B cell (primary cell): Measurements from ENCODE around the gene ASIP. TPM values are rescaled to one million over a fixed set of nuclear protein-coding genes. Genes with fewer than 3 reads are reported as not detected.

ENCODE experiments used
- ATAC-seq: fragments of 200-7000 bp; cut with Tn5 transposase; one replicate; pipeline ENCODE4 v1.10.0; 2021; ENCODE audit warnings: low read depth, mild to moderate bottlenecking, moderate number of reproducible peaks, moderate library complexity
- CTCF ChIA-PET: fragments of 350-600 bp; sonication (Branson Sonifier 250); formaldehyde crosslinking; loops from one replicate; lab custom pipeline; 2021; ENCODE audit warnings: antibody characterized with exemption, inconsistent platforms; lab: Charles Lee
- POLR2A ChIA-PET: fragments of 350-600 bp; sonication (Branson Sonifier 250); formaldehyde crosslinking; loops from one replicate; lab custom pipeline; 2021; ENCODE audit warnings: antibody characterized with exemption; lab: Charles Lee
- DNase-seq: peaks from one replicate; pipeline ENCODE4 v3.0.0; 2013
- H2AFZ ChIP-seq: 2 replicates; pipeline ENCODE4 v1.6.1; 2012; ENCODE audit warnings: mild to moderate bottlenecking, low read depth, low read length; ENCODE audit not compliant: insufficient read depth, poor library complexity, severe bottlenecking
- H3K27ac ChIP-seq, 2 donors: 1 replicate in 1 of 2; 2 replicates in 1 of 2; pipeline ENCODE4 v1.5.1; 2012 to 2013; ENCODE audit warnings: low read length in 2 of 2, mild to moderate bottlenecking in 2 of 2, moderate library complexity in 1 of 2
- H3K27me3 ChIP-seq, 4 experiments: fragments of 200-600 bp in 1 of 4; sonication (generic) in 1 of 4; replicated peaks in 1 of 4; 1 replicate in 2 of 4; 2 replicates in 2 of 4; pipeline versions ENCODE4 v1.6.1 to v1.7.0; 2013 to 2016; ENCODE audit warnings: low read length in 3 of 4, mild to moderate bottlenecking in 2 of 4, mixed read lengths in 1 of 4, moderate library complexity in 1 of 4; ENCODE audit not compliant: insufficient read depth in 4 of 4, control insufficient read depth in 3 of 4; ENCODE audit errors: control extremely low read depth in 1 of 4
- H3K36me3 ChIP-seq, 2 experiments: replicated peaks in 1 of 2; 1 replicate in 1 of 2; 2 replicates in 1 of 2; pipeline versions ENCODE4 v1.6.1 to v1.7.1; 2013; ENCODE audit warnings: low read length in 1 of 2; ENCODE audit not compliant: insufficient read depth in 2 of 2, control insufficient read depth in 1 of 2; ENCODE audit errors: control extremely low read depth in 1 of 2, extremely low read depth in 1 of 2
- H3K4me1 ChIP-seq, 2 donors: fragments of 200-600 bp in 1 of 2; sonication (generic) in 1 of 2; 1 replicate in 1 of 2; 2 replicates in 1 of 2; pipeline versions ENCODE4 v1.5.1 to v1.6.1; 2013 to 2017; ENCODE audit warnings: low read length in 2 of 2; ENCODE audit not compliant: control insufficient read depth in 2 of 2, insufficient read depth in 2 of 2
- H3K4me2 ChIP-seq: replicated peaks from 2 replicates; pipeline ENCODE3; 2012; ENCODE audit warnings: mild to moderate bottlenecking, low read depth, low read length; ENCODE audit not compliant: poor library complexity, severe bottlenecking
- H3K4me3 ChIP-seq, 5 experiments: fragments of 200-600 bp in 1 of 5; sonication (generic) in 1 of 5; 1 replicate in 3 of 5; 2 replicates in 2 of 5; pipeline versions ENCODE4 v1.5.1 to v1.7.0; 2011 to 2016; ENCODE audit warnings: low read length in 4 of 5, mild to moderate bottlenecking in 4 of 5, low read depth in 2 of 5, control low read depth in 1 of 5, moderate library complexity in 1 of 5; ENCODE audit not compliant: insufficient read depth in 1 of 5; ENCODE audit errors: control extremely low read depth in 1 of 5, extremely low read depth in 1 of 5
- H3K79me2 ChIP-seq: fragments of 200-600 bp; sonication (generic); one replicate; pipeline ENCODE4 v1.6.0; 2016; ENCODE audit warnings: low read length; ENCODE audit not compliant: control insufficient read depth, insufficient read depth
- H3K9ac ChIP-seq: fragments of 200-600 bp; sonication (generic); 2 replicates; pipeline ENCODE4 v1.6.1; 2017; ENCODE audit warnings: mild to moderate bottlenecking, low read length, moderate library complexity
- H3K9me3 ChIP-seq, 3 donors: one replicate each; pipeline versions ENCODE4 v1.6.1 to v1.7.1; 2013; ENCODE audit warnings: low read length in 2 of 3; ENCODE audit not compliant: control insufficient read depth in 2 of 3, insufficient read depth in 1 of 3; ENCODE audit errors: control extremely low read depth in 1 of 3
- H4K20me1 ChIP-seq: 2 replicates; pipeline ENCODE4 v1.6.0; 2012; ENCODE audit warnings: mild to moderate bottlenecking, low read length; ENCODE audit not compliant: insufficient read depth, control insufficient read depth, poor library complexity, severe bottlenecking
- H3K27ac Mint-ChIP-seq: one replicate; pipeline ENCODE4 v1.8.0; 2021; ENCODE audit warnings: mixed read lengths
- H3K27me3 Mint-ChIP-seq: one replicate; pipeline ENCODE4 v1.8.0; 2021; ENCODE audit warnings: mixed read lengths
- H3K4me1 Mint-ChIP-seq: one replicate; pipeline ENCODE4 v1.8.0; 2021; ENCODE audit warnings: mixed read lengths
- H3K4me3 Mint-ChIP-seq: one replicate; pipeline ENCODE4 v1.8.0; 2021; ENCODE audit warnings: mixed read lengths
- H3K9me3 Mint-ChIP-seq: one replicate; pipeline ENCODE4 v1.8.0; 2022; ENCODE audit warnings: mixed read lengths; ENCODE audit not compliant: insufficient read depth
- CTCF ChIP-seq: fragments of 200-600 bp; IDR thresholded peaks from one replicate; pipeline ENCODE4 v1.8.0; 2022; ENCODE audit warnings: antibody characterized with exemption, mild to moderate bottlenecking
- EZH2 ChIP-seq: IDR thresholded peaks from 2 replicates; pipeline ENCODE4 v1.6.1; 2012; ENCODE audit warnings: borderline replicate concordance, low read depth, mild to moderate bottlenecking, moderate library complexity, low read length; ENCODE audit not compliant: insufficient read depth, poor library complexity, severe bottlenecking
- WGBS: methylation state at CpG from one replicate; pipeline ENCODE4 v1.1.5; 2013; ENCODE audit warnings: missing lambda C conversion rate; ENCODE audit not compliant: insufficient coverage; 5-methylcytosine and 5-hydroxymethylcytosine counted together
- intact Hi-C: fragments of 100-400 bp; cut with micrococcal nuclease; formaldehyde crosslinking; loops from one replicate; pipeline ENCODE4 v1.10.0; 2022
- polyA plus RNA-seq: library from polyadenylated mRNA; depleted of rRNA; stranded (reverse); fragments of >200 nt; gene quantifications from 2 replicates; pipeline ENCODE4 v1.2.3, GENCODE V29; 2012
- total RNA-seq, 2 donors: library from RNA; stranded (reverse); fragments of 120-200 nt in 1 of 2; gene quantifications; 1 replicate in 1 of 2; 2 replicates in 1 of 2; pipeline versions ENCODE4 v1.2.3 to v1.2.4, GENCODE V29; 2013 to 2022

ASIP gene
- total and polyA plus RNA-seq, 2 donors (not counting 1 experiment from before 2014, with no cell fraction given): 0.24 TPM; not detected in 1

GRCh38 chr20:34299556-34300255 is 58.5 kb downstream of the ASIP start:
- Histone ChIP-seq H3K27me3 (no peaks in the 10 kb centered on the region), H3K4me1 (peaks cover 4 to 18% of the 10 kb centered on the region in 2 donors), H3K79me2 (peaks cover 34% of the 10 kb centered on the region), H3K9ac (no peak overlapping the region), H3K4me2 (no peak overlapping the region), H4K20me1 (no peaks in the 10 kb centered on the region), H3K9me3 (no peaks in the 10 kb centered on the region), H3K4me3 (no peak overlapping the region), H3K36me3 (peaks cover 0 to 1% of the 10 kb centered on the region in 2 experiments), H3K27ac (no peak overlapping the region), H2AFZ (no peak overlapping the region)
- Mint-ChIP-seq H3K27ac (no peak overlapping the region), H3K4me3 (no peak overlapping the region), H3K27me3 (no peaks in the 10 kb centered on the region), H3K9me3 (no peaks in the 10 kb centered on the region), H3K4me1 (peaks cover 19% of the 10 kb centered on the region)
- intact Hi-C loops: loop anchor here (5.0 kb wide), 2 partner anchors 812 to 1243 kb away; partner anchors contain the start of gene ERGIC3
- CTCF ChIA-PET: interaction anchor here (0.5 to 1.3 kb wide), 2 partner anchors 109 to 470 kb away, joined by 3 to 7 read pairs; no protein-coding TSS in a partner anchor
- TF ChIP-seq CTCF: no peak
- no peak for TF ChIP-seq EZH2
- WGBS: 58% methylated on average over 5 of the region's 11 CpGs
- no peak for ATAC-seq
- DNase-seq: no peak
- POLR2A ChIA-PET: no interaction called here

GRCh38 chr20:34300256-34300806 is 59.1 kb downstream of the ASIP start:
- ChIA-PET POLR2A (no interaction called here), CTCF (interaction anchor here (0.5 to 1.3 kb wide), 2 partner anchors 109 to 470 kb away, joined by 3 to 7 read pairs; no protein-coding TSS in a partner anchor)
- no peak for DNase-seq
- no peak overlapping the region for H3K27ac ChIP-seq
- Mint-ChIP-seq H3K27ac (no peak overlapping the region), H3K9me3 (no peaks in the 10 kb centered on the region), H3K4me3 (no peak overlapping the region), H3K4me1 (peaks cover 19% of the 10 kb centered on the region), H3K27me3 (no peaks in the 10 kb centered on the region)
- no peaks in the 10 kb centered on the region for H4K20me1 ChIP-seq
- TF ChIP-seq EZH2: no peak
- TF ChIP-seq CTCF: no peak
- no peak for ATAC-seq
- WGBS: 81% methylated on average over 3 of the region's 3 CpGs
- no peak overlapping the region for H3K4me2 ChIP-seq
- H3K79me2 ChIP-seq: peaks cover 34% of the 10 kb centered on the region
- H3K9me3 ChIP-seq: no peaks in the 10 kb centered on the region
- H3K4me1 ChIP-seq: peaks cover 4 to 18% of the 10 kb centered on the region in 2 donors
- H3K9ac ChIP-seq: no peak overlapping the region
- intact Hi-C loops: loop anchor here (5.0 kb wide), 2 partner anchors 813 to 1242 kb away; partner anchors contain the start of gene ERGIC3
- H2AFZ ChIP-seq: no peak overlapping the region
- no peak overlapping the region for H3K4me3 ChIP-seq
- H3K27me3 ChIP-seq: no peaks in the 10 kb centered on the region
- no peaks in the 10 kb centered on the region for H3K36me3 ChIP-seq
